GM23338 (cell line): ENCODE data around the gene RTL10. TPM values are rescaled to one million over a fixed set of nuclear protein-coding genes. Genes with fewer than 3 reads are reported as not detected.
"Not testable (repeated sequence)": the region's sequence is repeated elsewhere in the genome, so short reads cannot be mapped to it uniquely, and the experiment has no call there.

Source experiments
- ATAC-seq: fragments of 200-7000 bp; cut with Tn5 transposase; 3 replicates; pipeline ENCODE4 v1.9.1; 2020
- DNase-seq: peaks from one replicate; pipeline ENCODE4 v3.0.0-alpha.2; 2015; ENCODE audit warnings: low spot score
- H2AFZ ChIP-seq: fragments of 200-600 bp; sonication (generic); 2 replicates; pipeline ENCODE4 v1.8.0; 2016; ENCODE audit warnings: antibody characterized with exemption, mild to moderate bottlenecking, moderate library complexity
- H3F3A ChIP-seq: fragments of 200-600 bp; sonication (generic); replicated peaks from 2 replicates; pipeline ENCODE4 v1.8.0; 2017; ENCODE audit warnings: antibody characterized with exemption, mixed run types, low read depth
- H3K27ac ChIP-seq: fragments of 200-600 bp; sonication (generic); 2 replicates; pipeline ENCODE4 v1.6.1; 2016; ENCODE audit warnings: low read depth
- H3K27me3 ChIP-seq: fragments of 200-600 bp; sonication (generic); 2 replicates; pipeline ENCODE4 v1.8.0; 2016; ENCODE audit warnings: mild to moderate bottlenecking, mixed run types, moderate library complexity; ENCODE audit not compliant: insufficient read depth
- H3K36me3 ChIP-seq: fragments of 200-600 bp; sonication (generic); 2 replicates; pipeline ENCODE4 v1.8.0; 2016; ENCODE audit warnings: mild to moderate bottlenecking; ENCODE audit not compliant: insufficient read depth
- H3K4me1 ChIP-seq: fragments of 200-600 bp; sonication (generic); 2 replicates; pipeline ENCODE4 v1.8.0; 2016; ENCODE audit warnings: mild to moderate bottlenecking, moderate library complexity; ENCODE audit not compliant: insufficient read depth
- H3K4me2 ChIP-seq: fragments of 200-600 bp; sonication (generic); 2 replicates; pipeline ENCODE4 v1.7.1; 2017; ENCODE audit warnings: mixed run types
- H3K4me3 ChIP-seq: fragments of 200-600 bp; sonication (generic); 2 replicates; pipeline ENCODE4 v1.6.1; 2016; ENCODE audit warnings: mixed run types
- H3K79me2 ChIP-seq: fragments of 200-600 bp; sonication (generic); replicated peaks from 2 replicates; pipeline ENCODE4 v1.8.0; 2017; ENCODE audit warnings: mild to moderate bottlenecking; ENCODE audit not compliant: insufficient read depth
- H3K9me2 ChIP-seq: fragments of 200-600 bp; sonication (generic); 2 replicates; pipeline ENCODE4 v1.8.0; 2017; ENCODE audit not compliant: insufficient read depth
- H4K20me1 ChIP-seq: fragments of 200-600 bp; sonication (generic); replicated peaks from 2 replicates; pipeline ENCODE4 v1.8.0; 2017; ENCODE audit warnings: mild to moderate bottlenecking; ENCODE audit not compliant: insufficient read depth
- H3K27ac Mint-ChIP-seq: 2 replicates; pipeline ENCODE4 v1.8.0; 2020; ENCODE audit warnings: inconsistent platforms, mild to moderate bottlenecking, moderate library complexity, mixed read lengths
- H3K27me3 Mint-ChIP-seq: 3 replicates; pipeline ENCODE4 v1.8.0; 2022; ENCODE audit warnings: low read depth, mild to moderate bottlenecking, moderate library complexity, mixed read lengths, inconsistent platforms; ENCODE audit not compliant: insufficient read depth, poor library complexity
- H3K36me3 Mint-ChIP-seq: 3 replicates; pipeline ENCODE4 v1.8.0; 2021; ENCODE audit warnings: low read depth, mild to moderate bottlenecking, inconsistent platforms, moderate library complexity, mixed read lengths
- H3K4me1 Mint-ChIP-seq: 3 replicates; pipeline ENCODE4 v1.8.0; 2020; ENCODE audit warnings: mild to moderate bottlenecking, inconsistent platforms, mixed read lengths
- H3K4me3 Mint-ChIP-seq: 3 replicates; pipeline ENCODE4 v1.8.0; 2021; ENCODE audit warnings: moderate library complexity, mild to moderate bottlenecking, inconsistent platforms, mixed read lengths
- H3K9me3 Mint-ChIP-seq: 3 replicates; pipeline ENCODE4 v1.8.0; 2020; ENCODE audit warnings: moderate library complexity, mild to moderate bottlenecking, inconsistent platforms, mixed read lengths
- CREB1 ChIP-seq: fragments of 250-450 bp; sonication (Bioruptor Pico); IDR thresholded peaks from 2 replicates; pipeline ENCODE4 v1.5.0; 2020; ENCODE audit warnings: low read depth, mild to moderate bottlenecking, moderate library complexity
- CTCF ChIP-seq, 2 experiments: fragments of 200-600 bp in 1 of 2; sonication (generic) in 1 of 2; conservative IDR thresholded peaks; 2 replicates each; pipeline versions ENCODE4 v1.5.1 to v1.6.1; 2016 to 2017; ENCODE audit warnings: antibody characterized with exemption in 2 of 2, low read depth in 2 of 2, mild to moderate bottlenecking in 2 of 2, moderate library complexity in 1 of 2
- ETS1 ChIP-seq: IDR thresholded peaks from 2 replicates; pipeline ENCODE4 v1.6.1; 2016; ENCODE audit warnings: antibody characterized with exemption
- EZH2 ChIP-seq: fragments of 200-600 bp; sonication (generic); IDR thresholded peaks from one replicate; pipeline ENCODE4 v1.8.0; 2017; ENCODE audit warnings: antibody characterized with exemption, mild to moderate bottlenecking, low read depth; ENCODE audit not compliant: unreplicated experiment
- EZH2phosphoT487 ChIP-seq: fragments of 200-600 bp; sonication (generic); IDR thresholded peaks from one replicate; pipeline ENCODE4 v1.8.1; 2018; ENCODE audit warnings: antibody characterized with exemption; ENCODE audit not compliant: unreplicated experiment
- JUNB ChIP-seq: IDR thresholded peaks from one replicate; pipeline ENCODE4 v1.6.1; 2016; ENCODE audit warnings: antibody characterized with exemption; ENCODE audit not compliant: unreplicated experiment
- NANOG ChIP-seq: IDR thresholded peaks from 2 replicates; pipeline ENCODE4 v1.6.1; 2016; ENCODE audit warnings: antibody characterized with exemption, borderline replicate concordance
- POLR2AphosphoS5 ChIP-seq: IDR thresholded peaks from 2 replicates; pipeline ENCODE4 v1.6.1; 2016; ENCODE audit warnings: antibody characterized with exemption, low read depth
- REST ChIP-seq: IDR thresholded peaks from one replicate; pipeline ENCODE4 v1.6.1; 2018; ENCODE audit warnings: antibody characterized with exemption; ENCODE audit not compliant: unreplicated experiment
- STAT1 ChIP-seq: IDR thresholded peaks from one replicate; pipeline ENCODE4 v1.6.1; 2016; ENCODE audit warnings: antibody characterized with exemption; ENCODE audit not compliant: unreplicated experiment
- ZNF114 ChIP-seq: fragments of 250-450 bp; sonication (Bioruptor Pico); IDR thresholded peaks from 2 replicates; pipeline ENCODE4 v1.5.0; 2020; ENCODE audit warnings: mild to moderate bottlenecking, moderate library complexity
- ZNF462 ChIP-seq: fragments of 250-450 bp; sonication (Bioruptor Pico); IDR thresholded peaks from 2 replicates; pipeline ENCODE4 v1.5.0; 2020; ENCODE audit warnings: mild to moderate bottlenecking, moderate library complexity
- polyA plus RNA-seq: library from polyadenylated mRNA; unstranded; fragments of >200 nt; fragmentation: Nextera tagmentation; extraction: Ambion mirVana; gene quantifications from 2 replicates; pipeline ENCODE4 v1.2.1, GENCODE V29; 2016
- total RNA-seq: library from RNA; depleted of rRNA; stranded (reverse); fragments of >200 nt; shearing (Covaris generic); gene quantifications from 2 replicates; pipeline ENCODE4 v1.2.3, GENCODE V29; 2014

The RTL10 gene
- total and polyA plus RNA-seq, 2 experiments from 2014 or later: 9.4 to 17.4 TPM

GRCh38 chr22:19834599-19834998, 20.1 kb downstream of the RTL10 start (continued):
- no peak for TF ChIP-seq ZNF462 (CRISPR knock-in tag)
- TF ChIP-seq ETS1: no peak
- no peak for TF ChIP-seq REST
- TF ChIP-seq NANOG: no peak
- TF ChIP-seq EZH2: no peak
- TF ChIP-seq POLR2AphosphoS5: no peak
- no peak for TF ChIP-seq STAT1
- no peak for TF ChIP-seq CTCF (conservative IDR thresholded peaks at IDR 0.05; ENCODE audit: low read depth in 2 of 2)
- no peak for TF ChIP-seq CREB1 (CRISPR knock-in tag)
- TF ChIP-seq EZH2phosphoT487: no peak
- TF ChIP-seq ZNF114 (CRISPR knock-in tag): no peak
- TF ChIP-seq JUNB: no peak

- not testable (repeated sequence) for H3F3A ChIP-seq, H3K9me2 ChIP-seq, H3K4me2 ChIP-seq, H3K4me1 Mint-ChIP-seq, H3K27ac Mint-ChIP-seq, H3K36me3 ChIP-seq, H3K4me3 Mint-ChIP-seq, H3K27me3 Mint-ChIP-seq, H3K27ac ChIP-seq, H3K4me3 ChIP-seq, H4K20me1 ChIP-seq, DNase-seq, H2AFZ ChIP-seq, H3K9me3 Mint-ChIP-seq, H3K4me1 ChIP-seq, ATAC-seq, H3K27me3 ChIP-seq, H3K36me3 Mint-ChIP-seq, H3K79me2 ChIP-seq
Observed at GRCh38 chr22:19833327-19833726, 21.3 kb downstream of the RTL10 start.
